Activated CD4-positive, alpha-beta T cell treated with anti-CD3 and anti-CD28 coated beads for 1 hour (primary cell): ENCODE data around the gene SCARB1.

Experiments used
- DNase-seq: peaks from one replicate; pipeline ENCODE4 v3.0.0-alpha.2; 2020

Gene SCARB1

GRCh38 chr12:124841558-124841945 lies 22.1 kb downstream of the SCARB1 start:
- DNase-seq, result no peak

GRCh38 chr12:124837958-124838803 lies 25.5 kb downstream of the SCARB1 start:
- DNase-seq, result no peak

DNA sequence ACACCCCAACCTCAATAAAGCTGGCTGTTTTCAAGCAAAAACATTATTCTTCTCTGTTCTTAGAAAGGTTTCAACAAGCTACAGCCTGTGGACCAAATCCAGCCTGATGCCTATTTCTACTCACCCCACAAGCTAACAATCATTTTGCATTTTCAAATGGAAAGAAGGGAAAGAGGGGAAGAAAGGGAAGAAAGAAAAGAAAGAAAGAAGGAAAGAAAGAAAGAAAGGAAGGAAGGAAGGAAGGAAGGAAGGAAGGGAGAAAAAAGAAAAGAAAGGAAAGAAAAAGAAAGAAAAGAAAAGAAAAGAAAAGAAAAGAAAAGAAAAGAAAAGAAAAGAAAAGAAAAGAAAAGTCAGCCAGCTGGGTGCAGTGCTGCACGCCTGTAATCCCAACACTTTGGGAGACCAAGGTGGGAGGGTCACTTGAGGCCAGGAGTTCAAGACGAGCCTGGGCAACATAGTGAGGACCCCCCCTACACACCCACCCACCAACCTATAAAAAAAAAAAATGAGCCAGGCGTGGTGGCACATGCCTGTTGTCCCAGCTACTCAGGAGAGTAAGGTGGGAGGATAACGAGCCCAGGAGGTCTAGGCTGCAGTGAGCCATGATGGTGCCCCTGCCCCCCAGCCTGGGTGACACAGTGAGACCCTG lies 26.3 kb downstream of the SCARB1 start:
- DNase-seq, result no peak

- DNase-seq, result no peak
Observed at GRCh38 chr12:124836759-124837158, 26.9 kb downstream of the SCARB1 start.

- DNase-seq, result no peak
Observed at GRCh38 chr12:124835656-124836410, 27.8 kb downstream of the SCARB1 start.

GRCh38 chr12:124834822-124835221 lies 28.8 kb downstream of the SCARB1 start:
- DNase-seq, result no peak

DNA sequence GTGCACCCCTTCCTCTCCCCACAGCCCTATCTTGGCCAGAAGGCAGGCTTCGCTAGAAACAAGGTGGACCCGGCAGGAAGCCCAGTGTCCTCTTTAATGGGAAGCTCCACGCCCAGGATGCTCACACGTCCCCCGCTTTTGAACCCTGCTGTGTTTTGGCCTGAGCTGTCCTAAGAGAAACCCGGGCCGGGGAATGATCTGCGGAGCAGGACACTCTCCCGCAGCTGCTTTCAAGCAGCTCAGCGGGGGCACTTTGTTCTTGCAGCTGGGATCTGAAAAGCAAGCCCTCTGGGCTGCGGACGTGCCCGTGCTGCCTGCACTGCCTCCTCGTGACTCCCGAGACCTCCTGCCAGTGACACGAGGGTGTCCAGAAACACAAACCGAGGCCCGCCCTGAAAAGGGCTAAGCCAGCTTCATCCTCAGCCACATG lies 30.0 kb downstream of the SCARB1 start:
- DNase-seq, result no peak

DNA sequence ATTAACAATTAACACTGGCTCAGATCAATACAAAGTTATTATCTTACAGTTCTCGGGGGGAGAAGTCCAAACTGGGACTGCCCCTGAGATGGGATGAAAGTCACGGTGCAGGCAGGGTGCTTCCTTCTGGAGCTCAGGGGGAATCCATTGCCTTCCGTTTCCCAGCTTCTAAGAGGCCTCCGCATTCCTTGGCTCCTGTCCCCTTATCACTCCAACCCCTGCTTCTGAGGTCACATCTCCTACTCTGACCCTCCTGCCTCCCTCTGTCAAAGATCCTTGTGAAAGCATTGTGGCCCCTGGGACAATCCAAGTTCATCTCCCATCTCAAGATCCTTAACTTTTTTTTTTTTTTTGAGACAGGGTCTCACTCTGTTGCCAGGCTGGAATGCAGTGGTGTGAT lies 30.8 kb downstream of the SCARB1 start:
- no peak for DNase-seq

DNA sequence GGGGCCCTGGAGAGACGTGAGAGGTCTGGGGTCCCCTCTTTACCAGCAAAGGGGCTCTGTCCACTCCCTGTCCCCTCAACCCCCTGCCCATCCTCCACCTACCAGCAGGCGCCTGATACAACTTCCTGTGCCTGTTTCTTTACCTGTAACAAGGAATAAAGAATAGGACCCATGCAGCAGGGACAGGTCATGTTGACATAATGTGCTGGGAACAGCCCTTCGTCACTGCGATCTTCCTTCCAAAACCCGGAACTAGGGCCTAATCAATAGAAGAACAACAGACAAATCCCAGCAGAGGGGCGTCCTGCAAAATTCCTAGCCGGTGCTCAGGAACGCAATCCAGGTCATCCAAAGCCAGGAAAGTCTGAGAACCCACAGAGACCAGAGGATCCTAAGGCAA lies 32.1 kb downstream of the SCARB1 start:
- no peak for DNase-seq

DNA sequence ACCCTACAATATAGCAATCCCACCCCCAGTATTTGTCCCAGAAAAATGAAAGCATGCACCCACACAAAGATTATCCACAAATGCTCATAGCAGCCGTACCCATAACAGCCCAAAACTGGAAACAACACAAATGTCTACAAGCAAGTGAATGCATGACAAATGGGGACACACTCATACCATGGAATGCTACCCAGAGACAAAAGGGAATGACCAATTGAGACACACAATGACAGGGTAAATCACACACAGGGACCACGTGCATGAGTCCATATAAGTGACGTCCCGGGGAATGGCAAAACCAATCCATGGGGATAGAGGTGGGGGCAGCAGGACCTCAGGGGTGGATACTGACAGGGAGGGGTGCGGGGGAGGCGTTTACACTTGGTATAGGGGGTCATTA lies 33.4 kb downstream of the SCARB1 start:
- DNase-seq, result no peak

GRCh38 chr12:124829708-124830304 lies 33.9 kb downstream of the SCARB1 start:
- DNase-seq, result no peak

DNA sequence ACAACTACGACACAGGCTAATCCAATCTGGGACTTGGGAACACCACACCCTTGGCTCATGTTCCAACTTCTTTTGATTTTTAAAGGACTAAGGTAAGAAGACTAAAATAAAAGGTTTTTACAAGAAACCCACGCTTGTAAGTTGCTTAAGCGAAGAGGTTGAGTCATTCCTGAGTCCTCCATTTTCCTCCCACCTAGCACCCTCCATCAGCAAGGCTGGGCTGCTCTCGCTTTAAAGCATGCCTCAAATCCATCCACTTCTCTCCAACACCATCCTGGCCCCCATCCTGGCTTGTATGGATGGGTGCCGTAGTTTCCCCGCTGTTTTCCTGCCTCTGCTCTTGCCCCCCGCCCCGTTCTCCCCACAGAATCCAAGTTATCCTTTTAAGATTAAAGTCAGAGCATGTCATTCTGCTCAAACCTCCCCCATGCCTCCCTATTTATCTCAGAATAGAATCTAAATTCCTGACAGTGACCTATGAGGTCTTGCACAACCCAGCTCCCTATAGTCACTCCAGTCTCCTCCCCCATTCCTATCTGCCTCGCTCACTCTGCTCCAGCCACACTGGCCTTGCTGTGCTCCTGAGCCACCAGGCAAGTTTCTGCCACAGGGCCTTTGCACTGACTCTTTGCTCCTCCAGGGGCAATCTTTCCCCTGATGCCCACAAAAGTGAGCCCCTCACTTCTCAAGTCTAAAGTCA lies 34.5 kb downstream of the SCARB1 start:
- DNase-seq, result no peak

DNA sequence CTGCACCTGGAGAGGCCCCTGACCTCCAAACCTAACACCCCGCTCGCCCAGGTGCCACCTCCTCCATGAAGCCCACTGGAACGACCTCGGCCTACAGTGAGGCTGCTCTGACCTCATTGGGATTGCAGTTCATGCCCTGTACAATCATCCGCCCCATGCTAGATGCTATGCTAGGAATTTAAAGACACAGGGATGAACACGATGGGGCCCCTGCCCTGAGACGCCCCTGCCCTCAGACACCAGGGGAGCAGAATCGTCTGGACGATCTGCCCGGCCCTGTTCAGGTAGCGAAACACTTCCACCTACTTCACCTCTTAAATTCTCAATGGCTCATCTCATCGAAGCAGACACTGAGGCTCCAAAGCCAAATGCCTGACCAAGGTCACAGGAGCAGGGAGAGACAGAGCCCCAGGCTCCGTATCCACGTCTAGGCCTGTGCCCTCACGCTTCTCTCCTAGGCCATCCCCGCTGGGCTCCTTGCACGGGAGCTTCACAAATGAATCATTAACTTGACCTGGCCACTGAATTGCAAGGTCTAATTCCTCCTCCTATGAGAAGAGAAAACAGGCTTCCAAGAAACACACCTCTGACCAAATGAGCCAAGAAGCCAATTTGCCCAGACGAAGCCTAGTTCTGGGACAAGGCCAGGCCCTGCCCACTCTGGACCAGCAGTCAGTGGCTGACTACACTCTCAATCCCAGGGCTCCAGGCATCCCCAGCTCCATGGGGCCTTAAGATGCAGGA lies 35.2 kb downstream of the SCARB1 start:
- no peak for DNase-seq

- DNase-seq, result no peak
Observed at GRCh38 chr12:124827588-124828184, 36.0 kb downstream of the SCARB1 start.

GRCh38 chr12:124824195-124824594 lies 39.5 kb downstream of the SCARB1 start:
- DNase-seq, result no peak

DNA sequence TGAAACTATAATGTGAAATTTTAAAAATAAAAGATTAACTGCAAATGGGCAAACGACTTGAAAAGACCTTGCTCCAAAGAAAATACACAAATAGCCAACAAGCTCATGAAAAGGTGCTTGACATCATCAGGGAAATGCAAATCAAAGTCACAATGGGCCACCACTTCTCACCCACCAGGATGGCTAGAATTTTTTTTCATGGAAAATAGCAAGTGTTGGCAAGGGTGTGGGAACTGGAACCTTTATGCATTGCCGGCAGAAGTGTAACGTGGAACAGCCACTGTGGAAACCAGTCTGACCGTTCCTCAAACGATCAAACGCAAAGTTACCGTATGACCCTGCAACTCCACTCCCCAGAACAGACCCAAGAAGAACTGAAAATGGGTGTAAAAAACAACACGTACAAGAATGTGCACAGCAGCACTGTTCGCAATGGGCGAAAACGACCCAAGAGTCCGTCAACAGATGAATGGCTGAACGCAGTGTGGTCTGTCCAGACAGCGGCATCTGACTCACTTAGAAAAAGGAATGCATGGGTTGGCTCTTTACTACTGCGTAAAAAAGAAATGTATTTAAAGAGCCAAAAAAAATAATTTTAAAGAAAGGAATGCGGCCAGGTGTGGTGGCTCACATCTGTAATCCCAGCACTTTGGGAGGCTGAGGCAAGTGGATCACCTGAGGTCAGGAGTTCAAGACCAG lies 40.2 kb downstream of the SCARB1 start:
- DNase-seq, result no peak

DNA sequence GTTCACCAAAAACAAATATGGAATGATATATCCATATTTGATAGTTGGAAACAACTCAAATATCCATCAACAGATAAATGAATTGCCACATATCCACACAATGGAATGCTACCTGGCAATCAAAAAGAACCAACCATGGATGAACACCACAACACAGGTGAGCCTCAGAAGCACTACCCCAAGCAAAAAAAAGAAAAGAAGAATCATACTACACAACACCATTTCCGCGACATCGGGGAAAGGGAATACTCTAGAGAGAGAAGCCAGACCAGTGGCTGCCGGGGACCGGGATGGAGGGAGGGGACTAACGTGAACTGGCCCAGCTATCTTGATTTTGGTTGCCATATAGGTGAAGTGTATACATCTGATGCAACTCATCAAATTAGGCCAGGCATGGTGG lies 41.4 kb downstream of the SCARB1 start:
- no peak for DNase-seq

- DNase-seq, result no peak
Observed at GRCh38 chr12:124821252-124822200, 42.1 kb downstream of the SCARB1 start.

DNA sequence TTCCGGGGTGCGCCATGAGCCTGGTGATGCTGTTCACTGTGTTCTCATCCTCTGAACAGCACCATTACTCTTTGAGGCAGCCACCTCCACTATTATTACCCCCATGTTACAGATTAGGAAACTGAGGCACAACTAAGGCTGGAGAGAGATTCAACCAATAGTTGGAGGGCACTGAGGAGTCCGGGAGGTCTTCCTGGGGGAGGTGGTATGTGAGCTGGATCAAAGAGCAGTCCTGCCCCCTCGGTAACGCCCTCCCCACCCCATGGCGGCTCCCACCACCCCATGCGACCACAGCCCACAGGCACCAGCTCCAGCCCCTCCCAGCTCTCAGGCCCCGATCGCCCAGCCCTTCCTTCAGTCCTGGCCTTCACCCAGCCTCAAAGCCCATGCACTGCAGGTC lies 43.5 kb downstream of the SCARB1 start:
- no peak for DNase-seq

- no peak for DNase-seq
Observed at GRCh38 chr12:124819525-124819924, 44.1 kb downstream of the SCARB1 start.
